Measurements from ENCODE around the gene CCDC69.

The CCDC69 gene

GRCh38 chr5:151189151-151189550 lies 34.7 kb downstream of the CCDC69 start:
- H3K27me3 ChIP-seq (ENCODE audit: control insufficient read depth in 3 of 3, insufficient read depth in 3 of 3, low read depth in 1 of 3, low read length in 3 of 3): peaks cover 0 to 9% (median 0%) of the 10 kb centered on the region in 3 experiments
- no peak overlapping the region for H3K18ac ChIP-seq (ENCODE audit: low read length)
- H3K4me2 ChIP-seq (ENCODE audit: insufficient read depth, low read length, poor library complexity, severe bottlenecking): no peak overlapping the region
- H4K8ac ChIP-seq (ENCODE audit: low read depth, low read length): no peak overlapping the region
- no peak overlapping the region for H2BK12ac ChIP-seq (ENCODE audit: low read length)
- no peak overlapping the region for H2BK5ac ChIP-seq (ENCODE audit: low read length)
- no peak overlapping the region for H3K9ac ChIP-seq (ENCODE audit: low read depth, low read length, poor library complexity)
- H3K27ac ChIP-seq (replicated peaks; ENCODE audit: low read length): no peak overlapping the region
- no peak overlapping the region for H3K14ac ChIP-seq (ENCODE audit: low read length)
- no peak overlapping the region for H3K4me3 ChIP-seq (ENCODE audit: low read length in 2 of 2)
- peaks cover 0 to 1% of the 10 kb centered on the region in 2 donors for H3K4me1 ChIP-seq (ENCODE audit: control insufficient read depth in 2 of 2, insufficient read depth in 1 of 2, low read depth in 1 of 2, low read length in 2 of 2)
- no peak overlapping the region for H3K23ac ChIP-seq (ENCODE audit: low read depth, low read length, poor library complexity)
- H2BK120ac ChIP-seq (ENCODE audit: low read depth, low read length): no peak overlapping the region
- no peaks in the 10 kb centered on the region for H3K36me3 ChIP-seq (replicated peaks in 1 of 2; ENCODE audit: control insufficient read depth in 2 of 2, insufficient read depth in 2 of 2, low read length in 2 of 2)
- no peak overlapping the region for H2AK5ac ChIP-seq (ENCODE audit: low read depth, low read length)
- H2AFZ ChIP-seq (ENCODE audit: low read length): no peak overlapping the region
- H2BK15ac ChIP-seq (ENCODE audit: low read length): no peak overlapping the region
- no peak overlapping the region for H4K91ac ChIP-seq (ENCODE audit: low read depth, low read length, poor library complexity)
- H3K9me3 ChIP-seq (replicated peaks in 1 of 2; ENCODE audit: control insufficient read depth in 2 of 2, insufficient read depth in 1 of 2, low read depth in 1 of 2, low read length in 2 of 2): no peaks in the 10 kb centered on the region
- H3K4ac ChIP-seq (ENCODE audit: low read length): no peak overlapping the region
- H3K79me1 ChIP-seq (ENCODE audit: low read depth, low read length): no peaks in the 10 kb centered on the region
- DNase-seq (ENCODE audit: low spot score): no peak
- no CpG with 5 or more reads among the region's 2 CpGs for WGBS, 2 donors (ENCODE audit: extremely low coverage in 2 of 2, insufficient read length in 2 of 2, insufficient replicate concordance in 1 of 2)

- no CpG with 5 or more reads among the region's 4 CpGs for WGBS, 2 donors (ENCODE audit: extremely low coverage in 2 of 2, insufficient read length in 2 of 2, insufficient replicate concordance in 1 of 2)
- Histone ChIP-seq H2BK5ac (ENCODE audit: low read length) (no peak overlapping the region), H3K36me3 (replicated peaks in 1 of 2; ENCODE audit: control insufficient read depth in 2 of 2, insufficient read depth in 2 of 2, low read length in 2 of 2) (no peaks in the 10 kb centered on the region)
These were observed 37.4 kb downstream of the CCDC69 start for GRCh38 chr5:151186538-151186937.

GRCh38 chr5:151186052-151186451 lies 37.8 kb downstream of the CCDC69 start:
- H3K9ac ChIP-seq (ENCODE audit: low read depth, low read length, poor library complexity): no peak overlapping the region
- H3K4ac ChIP-seq (ENCODE audit: low read length): no peak overlapping the region
- no CpG with 5 or more reads among the region's 5 CpGs for WGBS, 2 donors (ENCODE audit: extremely low coverage in 2 of 2, insufficient read length in 2 of 2, insufficient replicate concordance in 1 of 2)
- H2AK5ac ChIP-seq (ENCODE audit: low read depth, low read length): no peak overlapping the region
- no peak for DNase-seq (ENCODE audit: low spot score)
- H2BK5ac ChIP-seq (ENCODE audit: low read length): no peak overlapping the region
- H3K4me1 ChIP-seq (ENCODE audit: control insufficient read depth in 2 of 2, insufficient read depth in 1 of 2, low read depth in 1 of 2, low read length in 2 of 2): peaks cover 0 to 1% of the 10 kb centered on the region in 2 donors
- no peak overlapping the region for H3K23ac ChIP-seq (ENCODE audit: low read depth, low read length, poor library complexity)
- H4K8ac ChIP-seq (ENCODE audit: low read depth, low read length): no peak overlapping the region
- H3K27me3 ChIP-seq (ENCODE audit: control insufficient read depth in 3 of 3, insufficient read depth in 3 of 3, low read depth in 1 of 3, low read length in 3 of 3): peaks cover 0 to 23% (median 0%) of the 10 kb centered on the region in 3 experiments
- H3K79me1 ChIP-seq (ENCODE audit: low read depth, low read length): no peaks in the 10 kb centered on the region
- H3K36me3 ChIP-seq (replicated peaks in 1 of 2; ENCODE audit: control insufficient read depth in 2 of 2, insufficient read depth in 2 of 2, low read length in 2 of 2): no peaks in the 10 kb centered on the region
- no peak overlapping the region for H2AFZ ChIP-seq (ENCODE audit: low read length)
- no peak overlapping the region for H2BK12ac ChIP-seq (ENCODE audit: low read length)
- no peak overlapping the region for H3K27ac ChIP-seq (replicated peaks; ENCODE audit: low read length)
- H3K9me3 ChIP-seq (replicated peaks in 1 of 2; ENCODE audit: control insufficient read depth in 2 of 2, insufficient read depth in 1 of 2, low read depth in 1 of 2, low read length in 2 of 2): no peaks in the 10 kb centered on the region
- no peak overlapping the region for H3K14ac ChIP-seq (ENCODE audit: low read length)
- H3K4me2 ChIP-seq (ENCODE audit: insufficient read depth, low read length, poor library complexity, severe bottlenecking): no peak overlapping the region
- no peak overlapping the region for H2BK15ac ChIP-seq (ENCODE audit: low read length)
- H3K4me3 ChIP-seq (ENCODE audit: low read length in 2 of 2): no peak overlapping the region
- no peak overlapping the region for H2BK120ac ChIP-seq (ENCODE audit: low read depth, low read length)
- no peak overlapping the region for H4K91ac ChIP-seq (ENCODE audit: low read depth, low read length, poor library complexity)
- H3K18ac ChIP-seq (ENCODE audit: low read length): no peak overlapping the region

More at GRCh38 chr5:151186538-151186937, 37.4 kb downstream of the CCDC69 start:
- H3K18ac ChIP-seq (ENCODE audit: low read length): no peak overlapping the region
- H2BK12ac ChIP-seq (ENCODE audit: low read length): no peak overlapping the region
- no peak overlapping the region for H3K4me2 ChIP-seq (ENCODE audit: insufficient read depth, low read length, poor library complexity, severe bottlenecking)
- no peaks in the 10 kb centered on the region for H3K79me1 ChIP-seq (ENCODE audit: low read depth, low read length)
- H3K14ac ChIP-seq (ENCODE audit: low read length): no peak overlapping the region
- H3K4me3 ChIP-seq (ENCODE audit: low read length in 2 of 2): no peak overlapping the region
- peaks cover 0 to 23% (median 0%) of the 10 kb centered on the region in 3 experiments for H3K27me3 ChIP-seq (ENCODE audit: control insufficient read depth in 3 of 3, insufficient read depth in 3 of 3, low read depth in 1 of 3, low read length in 3 of 3)
- no peak overlapping the region for H3K4ac ChIP-seq (ENCODE audit: low read length)
- H4K91ac ChIP-seq (ENCODE audit: low read depth, low read length, poor library complexity): no peak overlapping the region
- no peak overlapping the region for H2AK5ac ChIP-seq (ENCODE audit: low read depth, low read length)
- H2BK15ac ChIP-seq (ENCODE audit: low read length): no peak overlapping the region
- H3K23ac ChIP-seq (ENCODE audit: low read depth, low read length, poor library complexity): no peak overlapping the region
- no peak overlapping the region for H3K9ac ChIP-seq (ENCODE audit: low read depth, low read length, poor library complexity)
- DNase-seq (ENCODE audit: low spot score): no peak
- H3K4me1 ChIP-seq (ENCODE audit: control insufficient read depth in 2 of 2, insufficient read depth in 1 of 2, low read depth in 1 of 2, low read length in 2 of 2): peaks cover 0 to 1% of the 10 kb centered on the region in 2 donors
- H3K27ac ChIP-seq (replicated peaks; ENCODE audit: low read length): no peak overlapping the region
- no peak overlapping the region for H2BK120ac ChIP-seq (ENCODE audit: low read depth, low read length)
- H3K9me3 ChIP-seq (replicated peaks in 1 of 2; ENCODE audit: control insufficient read depth in 2 of 2, insufficient read depth in 1 of 2, low read depth in 1 of 2, low read length in 2 of 2): no peaks in the 10 kb centered on the region
- no peak overlapping the region for H4K8ac ChIP-seq (ENCODE audit: low read depth, low read length)
- H2AFZ ChIP-seq (ENCODE audit: low read length): no peak overlapping the region

GRCh38 chr5:151184316-151185042 lies 39.4 kb downstream of the CCDC69 start:
- Histone ChIP-seq H3K4me2 (ENCODE audit: insufficient read depth, low read length, poor library complexity, severe bottlenecking) (no peak overlapping the region), H2AK5ac (ENCODE audit: low read depth, low read length) (no peak overlapping the region), H3K4me3 (ENCODE audit: low read length in 2 of 2) (no peak overlapping the region), H3K36me3 (replicated peaks in 1 of 2; ENCODE audit: control insufficient read depth in 2 of 2, insufficient read depth in 2 of 2, low read length in 2 of 2) (no peaks in the 10 kb centered on the region), H3K27me3 (ENCODE audit: control insufficient read depth in 3 of 3, insufficient read depth in 3 of 3, low read depth in 1 of 3, low read length in 3 of 3) (peaks cover 0 to 26% (median 0%) of the 10 kb centered on the region in 3 experiments), H3K9me3 (replicated peaks in 1 of 2; ENCODE audit: control insufficient read depth in 2 of 2, insufficient read depth in 1 of 2, low read depth in 1 of 2, low read length in 2 of 2) (no peaks in the 10 kb centered on the region), H2BK5ac (ENCODE audit: low read length) (no peak overlapping the region), H3K4me1 (ENCODE audit: control insufficient read depth in 2 of 2, insufficient read depth in 1 of 2, low read depth in 1 of 2, low read length in 2 of 2) (peaks cover 0 to 1% of the 10 kb centered on the region in 2 donors), H3K27ac (replicated peaks; ENCODE audit: low read length) (no peak overlapping the region), H2AFZ (ENCODE audit: low read length) (no peak overlapping the region), H4K8ac (ENCODE audit: low read depth, low read length) (no peak overlapping the region), H3K14ac (ENCODE audit: low read length) (no peak overlapping the region), H2BK12ac (ENCODE audit: low read length) (no peak overlapping the region), H4K91ac (ENCODE audit: low read depth, low read length, poor library complexity) (no peak overlapping the region), H3K79me1 (ENCODE audit: low read depth, low read length) (no peaks in the 10 kb centered on the region), H3K9ac (ENCODE audit: low read depth, low read length, poor library complexity) (no peak overlapping the region), H3K4ac (ENCODE audit: low read length) (no peak overlapping the region), H2BK120ac (ENCODE audit: low read depth, low read length) (no peak overlapping the region), H2BK15ac (ENCODE audit: low read length) (no peak overlapping the region), H3K23ac (ENCODE audit: low read depth, low read length, poor library complexity) (no peak overlapping the region), H3K18ac (ENCODE audit: low read length) (no peak overlapping the region)
- WGBS, 2 donors (ENCODE audit: extremely low coverage in 2 of 2, insufficient read length in 2 of 2, insufficient replicate concordance in 1 of 2): no CpG with 5 or more reads among the region's 10 CpGs
- DNase-seq (ENCODE audit: low spot score): no peak

All from neuronal stem cell (in vitro differentiated cells).